ENCODE measurements around the gene PTPRD. TPM values are rescaled to one million over a fixed set of nuclear protein-coding genes. Genes with fewer than 3 reads are reported as not detected.

PTPRD gene
- total and polyA plus RNA-seq, 2 experiments from 2014 or later: 11.5 to 58.0 TPM

DNA sequence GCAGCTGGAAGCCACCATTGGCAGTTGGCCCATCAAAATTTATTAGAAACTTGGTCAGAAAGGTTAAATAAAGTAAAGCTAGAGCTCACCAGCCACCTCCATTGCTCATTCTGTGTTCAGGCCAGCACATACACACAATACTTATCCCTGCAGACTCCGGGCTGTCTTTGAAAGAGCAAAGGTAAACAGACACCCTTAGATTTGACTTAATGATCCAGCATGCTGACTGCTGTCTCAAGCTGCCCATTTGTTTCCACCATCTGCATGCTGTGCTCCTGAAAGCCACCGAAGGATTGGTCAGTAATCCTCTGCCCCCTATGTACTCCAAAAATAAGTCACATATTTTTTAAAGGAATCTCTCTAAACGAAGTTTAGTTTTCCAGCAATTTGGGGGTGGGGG, 1753.4 kb downstream of the PTPRD start:
- H3K79me2 ChIP-seq (replicated peaks; ENCODE audit: insufficient read depth): peaks cover 20% of the 10 kb centered on the region
- no peaks in the 10 kb centered on the region for H3K9me3 Mint-ChIP-seq
- peaks cover 24% of the 10 kb centered on the region for H3K27me3 ChIP-seq (ENCODE audit: insufficient read depth)
- peak overlapping the region; percentile 95 for H3K4me2 ChIP-seq
- no peaks in the 10 kb centered on the region; the same call in 1 of the 2 replicates for H4K20me1 ChIP-seq (replicated peaks; ENCODE audit: insufficient read depth)
- peaks cover 26% of the 10 kb centered on the region for H3K4me1 ChIP-seq (ENCODE audit: insufficient read depth)
- peak overlapping the region; percentile 95; the same call in 1 of the 2 replicates for H3K4me3 ChIP-seq
- DNase-seq (ENCODE audit: low spot score) (no peak), ATAC-seq (no peak)
- peaks cover 36% of the 10 kb centered on the region for H3K4me1 Mint-ChIP-seq
- peak overlapping the region; percentile 95; the same call in 2 of the 3 replicates for H3K4me3 Mint-ChIP-seq
- H3K36me3 Mint-ChIP-seq (ENCODE audit: low read depth): no peaks in the 10 kb centered on the region
- H3K27ac ChIP-seq (ENCODE audit: low read depth): no peak overlapping the region
- peaks cover 16% of the 10 kb centered on the region for H3K27me3 Mint-ChIP-seq (ENCODE audit: insufficient read depth, low read depth, poor library complexity)
- H3K9me2 ChIP-seq (ENCODE audit: insufficient read depth): no peaks in the 10 kb centered on the region
- H3K36me3 ChIP-seq (ENCODE audit: insufficient read depth): no peaks in the 10 kb centered on the region
- H3K27ac Mint-ChIP-seq: no peak overlapping the region
- H2AFZ ChIP-seq: no peak overlapping the region
- H3F3A ChIP-seq (replicated peaks; ENCODE audit: low read depth): no peaks in the 10 kb centered on the region
- TF ChIP-seq ZNF114 (CRISPR knock-in tag; IDR thresholded peaks at IDR 0.05) (no peak), JUNB (IDR thresholded peaks at IDR 0.05; ENCODE audit: unreplicated experiment) (no peak), STAT1 (IDR thresholded peaks at IDR 0.05; ENCODE audit: unreplicated experiment) (no peak), CREB1 (CRISPR knock-in tag; IDR thresholded peaks at IDR 0.05; ENCODE audit: low read depth) (no peak), NANOG (IDR thresholded peaks at IDR 0.05; ENCODE audit: borderline replicate concordance) (no peak), POLR2AphosphoS5 (IDR thresholded peaks at IDR 0.05; ENCODE audit: low read depth) (no peak), ZNF331 (CRISPR knock-in tag; IDR thresholded peaks at IDR 0.05; ENCODE audit: low read depth) (no peak), ZNF462 (CRISPR knock-in tag; IDR thresholded peaks at IDR 0.05) (no peak), EZH2phosphoT487 (IDR thresholded peaks at IDR 0.05; ENCODE audit: unreplicated experiment) (no peak), EZH2 (IDR thresholded peaks at IDR 0.05; ENCODE audit: low read depth, unreplicated experiment) (no peak)
- TF ChIP-seq, protein P1, sequence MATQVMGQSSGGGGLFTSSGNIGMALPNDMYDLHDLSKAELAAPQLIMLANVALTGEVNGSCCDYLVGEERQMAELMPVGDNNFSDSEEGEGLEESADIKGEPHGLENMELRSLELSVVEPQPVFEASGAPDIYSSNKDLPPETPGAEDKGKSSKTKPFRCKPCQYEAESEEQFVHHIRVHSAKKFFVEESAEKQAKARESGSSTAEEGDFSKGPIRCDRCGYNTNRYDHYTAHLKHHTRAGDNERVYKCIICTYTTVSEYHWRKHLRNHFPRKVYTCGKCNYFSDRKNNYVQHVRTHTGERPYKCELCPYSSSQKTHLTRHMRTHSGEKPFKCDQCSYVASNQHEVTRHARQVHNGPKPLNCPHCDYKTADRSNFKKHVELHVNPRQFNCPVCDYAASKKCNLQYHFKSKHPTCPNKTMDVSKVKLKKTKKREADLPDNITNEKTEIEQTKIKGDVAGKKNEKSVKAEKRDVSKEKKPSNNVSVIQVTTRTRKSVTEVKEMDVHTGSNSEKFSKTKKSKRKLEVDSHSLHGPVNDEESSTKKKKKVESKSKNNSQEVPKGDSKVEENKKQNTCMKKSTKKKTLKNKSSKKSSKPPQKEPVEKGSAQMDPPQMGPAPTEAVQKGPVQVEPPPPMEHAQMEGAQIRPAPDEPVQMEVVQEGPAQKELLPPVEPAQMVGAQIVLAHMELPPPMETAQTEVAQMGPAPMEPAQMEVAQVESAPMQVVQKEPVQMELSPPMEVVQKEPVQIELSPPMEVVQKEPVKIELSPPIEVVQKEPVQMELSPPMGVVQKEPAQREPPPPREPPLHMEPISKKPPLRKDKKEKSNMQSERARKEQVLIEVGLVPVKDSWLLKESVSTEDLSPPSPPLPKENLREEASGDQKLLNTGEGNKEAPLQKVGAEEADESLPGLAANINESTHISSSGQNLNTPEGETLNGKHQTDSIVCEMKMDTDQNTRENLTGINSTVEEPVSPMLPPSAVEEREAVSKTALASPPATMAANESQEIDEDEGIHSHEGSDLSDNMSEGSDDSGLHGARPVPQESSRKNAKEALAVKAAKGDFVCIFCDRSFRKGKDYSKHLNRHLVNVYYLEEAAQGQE (IDR thresholded peaks at IDR 0.05; ENCODE audit: unreplicated experiment): no peak
- TF ChIP-seq, protein P2, sequence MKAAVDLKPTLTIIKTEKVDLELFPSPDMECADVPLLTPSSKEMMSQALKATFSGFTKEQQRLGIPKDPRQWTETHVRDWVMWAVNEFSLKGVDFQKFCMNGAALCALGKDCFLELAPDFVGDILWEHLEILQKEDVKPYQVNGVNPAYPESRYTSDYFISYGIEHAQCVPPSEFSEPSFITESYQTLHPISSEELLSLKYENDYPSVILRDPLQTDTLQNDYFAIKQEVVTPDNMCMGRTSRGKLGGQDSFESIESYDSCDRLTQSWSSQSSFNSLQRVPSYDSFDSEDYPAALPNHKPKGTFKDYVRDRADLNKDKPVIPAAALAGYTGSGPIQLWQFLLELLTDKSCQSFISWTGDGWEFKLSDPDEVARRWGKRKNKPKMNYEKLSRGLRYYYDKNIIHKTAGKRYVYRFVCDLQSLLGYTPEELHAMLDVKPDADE (IDR thresholded peaks at IDR 0.05): no peak
- TF ChIP-seq, protein P3, sequence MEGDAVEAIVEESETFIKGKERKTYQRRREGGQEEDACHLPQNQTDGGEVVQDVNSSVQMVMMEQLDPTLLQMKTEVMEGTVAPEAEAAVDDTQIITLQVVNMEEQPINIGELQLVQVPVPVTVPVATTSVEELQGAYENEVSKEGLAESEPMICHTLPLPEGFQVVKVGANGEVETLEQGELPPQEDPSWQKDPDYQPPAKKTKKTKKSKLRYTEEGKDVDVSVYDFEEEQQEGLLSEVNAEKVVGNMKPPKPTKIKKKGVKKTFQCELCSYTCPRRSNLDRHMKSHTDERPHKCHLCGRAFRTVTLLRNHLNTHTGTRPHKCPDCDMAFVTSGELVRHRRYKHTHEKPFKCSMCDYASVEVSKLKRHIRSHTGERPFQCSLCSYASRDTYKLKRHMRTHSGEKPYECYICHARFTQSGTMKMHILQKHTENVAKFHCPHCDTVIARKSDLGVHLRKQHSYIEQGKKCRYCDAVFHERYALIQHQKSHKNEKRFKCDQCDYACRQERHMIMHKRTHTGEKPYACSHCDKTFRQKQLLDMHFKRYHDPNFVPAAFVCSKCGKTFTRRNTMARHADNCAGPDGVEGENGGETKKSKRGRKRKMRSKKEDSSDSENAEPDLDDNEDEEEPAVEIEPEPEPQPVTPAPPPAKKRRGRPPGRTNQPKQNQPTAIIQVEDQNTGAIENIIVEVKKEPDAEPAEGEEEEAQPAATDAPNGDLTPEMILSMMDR (conservative IDR thresholded peaks at IDR 0.05; ENCODE audit: low read depth in 2 of 2): no peak
